Parathyroid adenoma (tissue), 2 donors: ENCODE results near the gene MDN1.

Source experiments
- H2AFZ ChIP-seq: fragments of 300-600 bp; sonication (generic); one replicate; pipeline ENCODE4 v1.7.0; 2017; ENCODE audit warnings: antibody characterized with exemption, mild to moderate bottlenecking
- H3K27ac ChIP-seq: fragments of 300-600 bp; sonication (generic); one replicate; pipeline ENCODE4 v1.7.0; 2017
- H3K27me3 ChIP-seq: fragments of 300-600 bp; sonication (generic); one replicate; pipeline ENCODE4 v1.7.0; 2017; ENCODE audit warnings: low read length; ENCODE audit not compliant: control insufficient read depth, insufficient read depth
- H3K36me3 ChIP-seq: fragments of 300-600 bp; sonication (generic); one replicate; pipeline ENCODE4 v1.7.0; 2017; ENCODE audit warnings: low read length; ENCODE audit not compliant: control insufficient read depth, insufficient read depth
- H3K4me1 ChIP-seq: fragments of 300-600 bp; sonication (generic); one replicate; pipeline ENCODE4 v1.7.0; 2017; ENCODE audit warnings: control low read depth
- H3K4me2 ChIP-seq: fragments of 300-600 bp; sonication (generic); one replicate; pipeline ENCODE4 v1.7.0; 2017; ENCODE audit warnings: low read length
- H3K4me3 ChIP-seq: fragments of 300-600 bp; sonication (generic); one replicate; pipeline ENCODE4 v1.7.0; 2017; ENCODE audit warnings: low read depth, low read length
- H3K79me2 ChIP-seq: fragments of 300-600 bp; sonication (generic); one replicate; pipeline ENCODE4 v1.7.0; 2017; ENCODE audit warnings: control low read depth
- H3K9ac ChIP-seq: fragments of 300-600 bp; sonication (generic); one replicate; pipeline ENCODE4 v1.7.0; 2017; ENCODE audit warnings: mild to moderate bottlenecking
- H3K9me3 ChIP-seq: fragments of 300-600 bp; sonication (generic); one replicate; pipeline ENCODE4 v1.7.0; 2017; ENCODE audit warnings: low read length; ENCODE audit not compliant: control insufficient read depth
- TF ChIP-seq, protein P1 (sequence below): fragments of 300-600 bp; sonication (generic); IDR thresholded peaks from one replicate; pipeline ENCODE4 v1.7.0; 2017; ENCODE audit warnings: antibody characterized with exemption, mild to moderate bottlenecking
- donor health status: primary hyperparathyroidism.

MDN1 gene

DNA sequence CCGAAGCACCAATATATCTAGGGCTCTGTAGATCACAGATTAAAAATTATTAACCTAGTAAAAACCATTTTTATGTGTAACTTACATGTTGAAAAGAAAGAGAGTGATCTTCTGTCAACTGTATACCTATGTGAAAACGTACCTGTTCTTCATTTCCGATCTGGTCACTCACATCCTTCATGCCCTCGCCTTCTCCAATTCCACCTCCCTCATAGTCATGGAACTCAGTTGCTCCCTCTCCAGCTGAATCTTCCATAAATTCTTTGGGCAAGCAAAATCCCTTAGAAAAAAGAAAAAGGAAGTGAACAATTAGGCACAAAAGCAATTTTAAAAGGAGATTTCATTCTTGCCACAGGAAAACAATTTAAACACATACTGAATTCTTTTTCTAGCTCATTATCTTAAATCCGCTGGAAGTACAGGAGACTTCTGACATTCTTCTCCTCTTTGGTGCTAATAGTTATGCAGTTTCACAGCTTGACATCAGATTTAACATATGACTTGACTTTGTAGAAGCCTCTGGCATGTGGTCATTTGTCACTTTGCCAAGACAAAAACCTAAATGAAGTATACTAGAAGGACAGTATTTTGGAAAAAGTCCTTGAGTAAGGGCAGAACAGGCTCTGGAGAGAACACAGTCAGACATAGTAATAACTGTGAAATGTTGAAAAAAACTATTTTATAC, 151.6 kb downstream of the MDN1 start:
- TF ChIP-seq, protein P1, sequence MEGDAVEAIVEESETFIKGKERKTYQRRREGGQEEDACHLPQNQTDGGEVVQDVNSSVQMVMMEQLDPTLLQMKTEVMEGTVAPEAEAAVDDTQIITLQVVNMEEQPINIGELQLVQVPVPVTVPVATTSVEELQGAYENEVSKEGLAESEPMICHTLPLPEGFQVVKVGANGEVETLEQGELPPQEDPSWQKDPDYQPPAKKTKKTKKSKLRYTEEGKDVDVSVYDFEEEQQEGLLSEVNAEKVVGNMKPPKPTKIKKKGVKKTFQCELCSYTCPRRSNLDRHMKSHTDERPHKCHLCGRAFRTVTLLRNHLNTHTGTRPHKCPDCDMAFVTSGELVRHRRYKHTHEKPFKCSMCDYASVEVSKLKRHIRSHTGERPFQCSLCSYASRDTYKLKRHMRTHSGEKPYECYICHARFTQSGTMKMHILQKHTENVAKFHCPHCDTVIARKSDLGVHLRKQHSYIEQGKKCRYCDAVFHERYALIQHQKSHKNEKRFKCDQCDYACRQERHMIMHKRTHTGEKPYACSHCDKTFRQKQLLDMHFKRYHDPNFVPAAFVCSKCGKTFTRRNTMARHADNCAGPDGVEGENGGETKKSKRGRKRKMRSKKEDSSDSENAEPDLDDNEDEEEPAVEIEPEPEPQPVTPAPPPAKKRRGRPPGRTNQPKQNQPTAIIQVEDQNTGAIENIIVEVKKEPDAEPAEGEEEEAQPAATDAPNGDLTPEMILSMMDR, result no peak
- Histone ChIP-seq H2AFZ (no peak overlapping the region), H3K9me3 (no peaks in the 10 kb centered on the region), H3K4me1 (peaks cover under 1% of the 10 kb centered on the region), H3K4me2 (no peak overlapping the region), H3K27me3 (no peaks in the 10 kb centered on the region), H3K27ac (no peak overlapping the region), H3K9ac (no peak overlapping the region), H3K4me3 (no peak overlapping the region), H3K36me3 (no peaks in the 10 kb centered on the region), H3K79me2 (no peaks in the 10 kb centered on the region)

DNA sequence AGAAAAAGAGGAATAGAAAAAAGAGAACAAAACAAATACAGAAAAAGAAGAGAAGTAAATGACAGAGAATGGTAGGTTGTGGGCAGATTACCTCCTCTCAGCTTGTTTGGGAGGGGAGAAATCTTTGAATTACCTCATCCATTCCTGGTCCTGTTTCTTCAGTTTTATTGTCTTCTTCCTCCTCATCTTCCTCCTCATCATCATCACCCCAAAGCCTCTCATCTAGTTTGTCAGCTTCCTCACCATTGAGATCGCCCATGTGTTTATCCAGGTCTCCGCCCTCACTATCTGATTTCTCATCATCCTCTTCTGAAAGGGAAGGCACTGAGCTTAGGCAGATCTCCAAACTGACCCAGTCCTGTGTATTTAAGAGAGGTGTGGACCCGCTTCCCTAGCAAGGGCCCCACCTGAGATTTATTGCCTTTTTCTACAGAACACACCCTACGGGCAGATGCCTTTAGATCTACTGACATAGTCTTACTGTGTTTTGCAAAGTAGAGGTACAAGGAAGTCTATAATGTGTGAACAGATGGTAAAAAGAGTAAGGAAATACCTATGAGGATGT, 156.9 kb downstream of the MDN1 start:
- Histone ChIP-seq H3K4me2 (no peak overlapping the region), H3K27me3 (no peaks in the 10 kb centered on the region), H2AFZ (no peak overlapping the region), H3K9me3 (no peaks in the 10 kb centered on the region), H3K27ac (no peak overlapping the region), H3K79me2 (peaks cover 3% of the 10 kb centered on the region), H3K4me3 (no peak overlapping the region), H3K9ac (no peak overlapping the region), H3K36me3 (no peaks in the 10 kb centered on the region), H3K4me1 (peaks cover 13% of the 10 kb centered on the region)
- TF ChIP-seq, protein P1, result no peak

DNA sequence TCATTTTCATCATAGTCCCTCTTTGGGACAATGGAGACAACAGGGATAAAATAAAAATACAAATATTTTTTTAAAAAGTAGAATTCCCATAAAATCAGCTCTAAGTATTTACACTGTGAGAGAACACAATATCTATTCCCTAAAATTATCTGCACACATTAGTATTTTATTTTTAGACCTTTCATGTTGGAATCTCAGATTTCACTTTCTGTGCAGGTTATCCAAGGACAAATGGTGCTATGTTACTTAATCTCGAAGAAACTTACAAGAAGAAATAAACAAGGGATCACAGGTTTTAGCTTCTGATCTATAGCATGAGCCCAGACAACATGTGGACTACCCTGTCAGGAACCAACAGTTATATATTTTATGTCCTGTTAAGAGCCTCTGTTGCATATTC, 158.0 kb downstream of the MDN1 start:
- H3K9me3 ChIP-seq, result no peaks in the 10 kb centered on the region
- peaks cover 13% of the 10 kb centered on the region for H3K4me1 ChIP-seq
- no peak overlapping the region for H3K4me3 ChIP-seq
- H3K27me3 ChIP-seq, result no peaks in the 10 kb centered on the region
- no peak overlapping the region for H3K9ac ChIP-seq
- peak overlapping the region; percentile 34 for H3K4me2 ChIP-seq
- peak overlapping the region; percentile 33 for H3K27ac ChIP-seq
- H2AFZ ChIP-seq, result no peak overlapping the region
- no peaks in the 10 kb centered on the region for H3K36me3 ChIP-seq
- peaks cover 3% of the 10 kb centered on the region for H3K79me2 ChIP-seq
- TF ChIP-seq, protein P1, result no peak

DNA sequence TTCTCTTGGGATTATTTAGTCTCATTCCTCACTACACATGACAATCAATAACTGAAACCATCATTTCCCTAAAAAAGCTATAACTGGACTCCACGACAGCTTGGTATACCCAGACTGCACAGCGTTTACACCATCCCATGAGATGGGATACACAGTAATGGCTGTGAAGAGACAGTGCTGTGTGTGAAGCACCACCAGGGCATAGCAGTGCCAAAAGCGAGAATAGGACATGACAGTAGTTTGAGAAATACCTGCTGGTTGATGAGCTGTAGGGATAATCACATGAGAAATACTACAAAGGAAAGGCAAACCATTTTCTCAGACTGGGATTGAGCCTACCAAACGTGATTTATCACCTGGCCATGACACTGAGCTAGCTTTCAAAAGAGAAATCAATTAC, 158.6 kb downstream of the MDN1 start:
- no peak overlapping the region for H3K9ac ChIP-seq

More for the DNA sequence above, 158.6 kb downstream of the MDN1 start:
- no peaks in the 10 kb centered on the region for H3K27me3 ChIP-seq
- H3K4me1 ChIP-seq, result peaks cover 13% of the 10 kb centered on the region
- H3K79me2 ChIP-seq, result peaks cover 3% of the 10 kb centered on the region
- no peaks in the 10 kb centered on the region for H3K9me3 ChIP-seq
- H3K4me3 ChIP-seq, result no peak overlapping the region
- H3K4me2 ChIP-seq, result no peak overlapping the region
- H2AFZ ChIP-seq, result no peak overlapping the region
- H3K36me3 ChIP-seq, result no peaks in the 10 kb centered on the region
- H3K27ac ChIP-seq, result peak overlapping the region; percentile 29
- TF ChIP-seq, protein P1, result no peak
